Esophagus mucosa (tissue), 1 donor: ENCODE results near the gene APBB2. TPM values are rescaled to one million over a fixed set of nuclear protein-coding genes. Genes with fewer than 3 reads are reported as not detected.

Experiments used
- ATAC-seq: fragments of 200-7000 bp; cut with Tn5 transposase; one replicate; pipeline ENCODE4 v1.9.1; 2020
- total RNA-seq: library from RNA; stranded (reverse); gene quantifications from one replicate; pipeline ENCODE4 v1.2.4, GENCODE V29; 2023
- donor health status: DM: yes; HTN: yes; CAD: no.

The APBB2 gene
- total RNA-seq, 1 donor from 2014 or later: 13.3 TPM

DNA sequence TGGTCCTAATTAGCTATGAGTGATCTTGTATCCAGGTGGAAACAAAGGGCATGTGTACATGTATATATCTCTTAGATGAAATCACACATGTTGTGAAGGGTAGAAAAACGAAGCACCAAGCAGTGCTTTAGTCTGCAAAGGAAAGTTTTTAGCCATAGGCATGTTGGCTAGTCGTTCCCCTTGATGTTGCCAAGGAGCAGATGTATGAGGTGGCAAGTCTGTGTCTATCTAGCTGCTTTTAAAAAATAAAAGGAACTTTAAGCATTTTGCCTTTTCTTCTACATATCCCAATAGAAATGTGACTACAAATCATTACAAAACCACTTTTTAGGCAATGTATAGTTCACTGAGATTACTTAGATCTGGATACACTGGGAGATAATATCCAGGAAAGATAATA is 401.5 kb downstream of the APBB2 start:
- no peak for ATAC-seq

DNA sequence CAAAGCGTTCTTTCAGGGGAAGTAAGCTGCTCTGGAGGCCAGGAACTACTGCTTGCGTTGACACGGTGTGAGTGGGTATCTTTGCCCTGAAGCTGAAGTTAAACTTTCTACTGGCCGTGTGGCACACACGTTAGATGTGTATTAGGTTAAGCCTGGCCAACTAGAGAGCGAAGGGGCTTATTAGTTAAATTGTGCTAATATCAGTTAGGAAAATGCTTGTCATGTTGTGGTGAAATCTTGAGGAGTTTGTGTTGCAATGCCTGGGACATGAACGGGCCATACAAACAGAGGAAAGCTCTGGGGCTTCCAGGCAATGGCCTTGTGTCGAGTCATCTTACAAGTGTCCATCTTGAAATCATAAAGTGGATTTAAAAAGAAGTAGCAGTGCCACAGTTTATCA is 402.0 kb downstream of the APBB2 start:
- ATAC-seq: peak; percentile 13

GRCh38 chr4:40811956-40812355 is 402.4 kb downstream of the APBB2 start:
- no peak for ATAC-seq

- ATAC-seq: no peak
Observed at GRCh38 chr4:40808926-40809457, 405.4 kb downstream of the APBB2 start.

GRCh38 chr4:40804598-40804997 is 409.7 kb downstream of the APBB2 start:
- ATAC-seq: no peak

GRCh38 chr4:40800064-40800463 is 414.3 kb downstream of the APBB2 start:
- no peak for ATAC-seq

- ATAC-seq: no peak
Observed at GRCh38 chr4:40789771-40790170, 424.6 kb downstream of the APBB2 start.

DNA sequence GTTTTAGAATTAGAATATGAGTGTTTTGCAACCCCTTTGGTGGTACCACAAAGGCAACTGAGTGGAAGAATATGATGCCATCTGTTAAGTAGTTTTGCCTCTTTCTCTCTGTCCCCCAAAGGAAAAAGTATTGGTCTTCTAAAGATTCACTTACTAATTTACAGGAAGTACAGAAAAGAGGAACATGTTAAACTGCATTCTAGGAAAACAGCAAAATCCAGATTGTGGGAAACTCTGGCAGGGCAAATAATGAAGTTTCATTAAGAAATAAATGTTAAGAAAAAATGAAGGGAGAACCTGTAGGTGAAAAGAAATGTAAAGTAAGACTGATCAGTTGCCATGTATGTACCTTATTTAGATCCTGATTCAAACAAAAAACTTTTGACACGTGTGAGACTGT is 425.3 kb downstream of the APBB2 start:
- ATAC-seq: no peak

DNA sequence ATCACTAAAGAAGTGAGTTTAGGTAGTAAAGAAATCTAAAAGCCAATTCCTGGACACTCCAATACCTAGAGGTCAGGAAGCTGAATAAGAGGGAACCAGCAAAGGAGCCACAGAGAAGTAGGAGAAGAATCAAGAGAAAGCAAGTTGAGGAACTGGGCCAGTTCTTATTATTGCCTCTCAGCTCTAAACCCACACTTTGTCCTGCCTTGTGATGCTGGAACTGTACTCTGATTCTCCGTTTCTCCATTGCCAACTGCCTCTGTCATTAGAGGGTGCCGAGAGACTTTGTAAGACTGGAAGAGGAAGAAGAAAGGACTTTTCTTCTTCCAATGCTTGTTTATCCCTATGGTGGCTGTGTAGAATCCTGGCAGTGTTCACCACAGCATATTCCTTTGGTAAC is 426.0 kb downstream of the APBB2 start:
- no peak for ATAC-seq

DNA sequence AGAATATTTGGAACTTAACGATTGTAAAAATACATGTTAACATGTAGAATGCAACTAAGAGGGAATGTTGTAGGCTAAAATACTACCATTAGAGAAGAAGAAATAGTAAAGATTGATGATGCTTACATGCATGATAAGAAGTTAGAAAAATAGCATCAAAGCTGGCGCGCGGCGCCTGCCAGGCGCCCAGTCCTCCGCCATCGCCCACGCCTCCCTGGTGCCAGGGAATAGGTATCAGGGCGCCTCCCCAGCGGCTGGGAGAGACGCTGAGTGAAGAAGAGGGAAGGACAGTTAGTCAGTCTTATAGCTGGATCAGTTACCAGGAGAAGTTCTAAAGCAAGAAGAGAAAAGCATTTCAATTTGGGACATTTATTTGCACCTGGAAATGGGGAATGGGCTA is 428.6 kb downstream of the APBB2 start:
- no peak for ATAC-seq

- ATAC-seq: no peak
Observed at GRCh38 chr4:40782876-40783275, 431.5 kb downstream of the APBB2 start.

GRCh38 chr4:40778090-40778489 is 436.3 kb downstream of the APBB2 start:
- no peak for ATAC-seq

DNA sequence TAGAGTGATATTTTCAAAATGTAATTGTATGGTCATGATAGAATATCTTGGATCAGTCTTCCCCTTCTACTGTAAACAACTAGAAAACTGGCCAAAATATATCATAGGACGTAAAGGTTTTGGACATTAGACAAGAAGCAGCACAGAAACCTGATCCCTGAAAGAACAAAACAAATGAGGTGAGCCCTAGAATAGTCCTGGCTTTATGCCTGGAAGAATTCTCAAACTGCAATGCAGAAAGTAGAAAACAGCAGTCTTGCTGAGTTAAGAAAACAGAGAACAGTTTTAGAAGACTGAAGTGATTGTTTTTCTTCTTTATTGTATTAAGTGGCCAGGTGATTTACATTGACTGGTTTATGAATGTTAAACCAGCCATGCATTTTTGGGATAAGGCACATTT is 445.1 kb downstream of the APBB2 start:
- ATAC-seq: no peak

GRCh38 chr4:40763228-40763716 is 451.1 kb downstream of the APBB2 start:
- no peak for ATAC-seq

Other genes with a start within 250 kb of the APBB2 start
- gene UCHL1, start 42.4 kb upstream of the APBB2 start, total RNA-seq: 2.1 TPM